HG03135 (cell line): ENCODE results near the gene PLCH1.

ENCODE experiments used
- ATAC-seq: cut with Tn5 transposase; IDR thresholded peaks from one replicate; pipeline ENCODE4 v1.9.1; 2021; ENCODE audit warnings: mild to moderate bottlenecking, moderate library complexity; ENCODE audit not compliant: unreplicated experiment

The PLCH1 gene

GRCh38 chr3:155701882-155702465 is 42.9 kb downstream of the PLCH1 start:
- peak; percentile 66 for ATAC-seq

- ATAC-seq = no peak
Observed at GRCh38 chr3:155697542-155697941, 47.3 kb downstream of the PLCH1 start.

DNA sequence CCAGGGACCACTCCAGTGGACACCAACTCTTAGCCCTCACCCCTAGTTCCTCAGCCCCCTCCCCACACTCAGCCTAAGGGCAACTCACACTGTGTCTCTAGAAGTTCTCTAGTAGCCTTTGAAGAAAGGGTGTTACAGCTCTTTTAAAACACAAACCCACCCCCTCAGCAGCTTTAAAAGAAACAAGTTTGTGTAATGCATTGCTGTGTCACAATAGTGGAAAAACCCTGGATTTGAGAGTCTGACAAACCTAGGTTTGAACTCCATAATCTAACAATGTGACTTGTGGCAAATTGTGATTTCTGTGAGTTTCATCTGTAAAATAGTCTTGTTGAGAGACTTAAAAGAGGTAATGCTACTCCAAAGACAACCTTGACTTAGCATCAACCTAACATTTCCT is 54.0 kb downstream of the PLCH1 start:
- no peak for ATAC-seq

DNA sequence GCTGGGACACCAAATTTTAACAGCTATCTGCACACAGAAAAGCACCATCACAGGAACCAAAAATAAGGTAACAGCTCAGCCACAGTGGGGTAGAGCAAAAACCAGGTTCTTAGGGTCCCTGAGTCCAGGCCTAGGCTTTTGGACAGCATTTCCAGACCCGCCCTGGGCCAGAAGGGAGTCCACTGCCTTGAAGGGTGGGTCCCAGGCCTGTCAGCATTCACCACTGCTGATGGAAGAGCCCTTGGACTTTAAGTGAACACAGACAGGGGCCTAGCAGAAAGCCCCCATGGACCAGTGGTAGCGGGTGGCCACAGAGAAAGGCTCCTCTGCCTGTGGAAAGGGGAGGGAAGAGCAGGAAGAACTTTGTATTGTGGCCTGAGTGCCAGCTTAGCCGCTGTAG is 56.4 kb downstream of the PLCH1 start:
- no peak for ATAC-seq

- ATAC-seq = no peak
Observed at GRCh38 chr3:155683344-155683720, 61.5 kb downstream of the PLCH1 start.

DNA sequence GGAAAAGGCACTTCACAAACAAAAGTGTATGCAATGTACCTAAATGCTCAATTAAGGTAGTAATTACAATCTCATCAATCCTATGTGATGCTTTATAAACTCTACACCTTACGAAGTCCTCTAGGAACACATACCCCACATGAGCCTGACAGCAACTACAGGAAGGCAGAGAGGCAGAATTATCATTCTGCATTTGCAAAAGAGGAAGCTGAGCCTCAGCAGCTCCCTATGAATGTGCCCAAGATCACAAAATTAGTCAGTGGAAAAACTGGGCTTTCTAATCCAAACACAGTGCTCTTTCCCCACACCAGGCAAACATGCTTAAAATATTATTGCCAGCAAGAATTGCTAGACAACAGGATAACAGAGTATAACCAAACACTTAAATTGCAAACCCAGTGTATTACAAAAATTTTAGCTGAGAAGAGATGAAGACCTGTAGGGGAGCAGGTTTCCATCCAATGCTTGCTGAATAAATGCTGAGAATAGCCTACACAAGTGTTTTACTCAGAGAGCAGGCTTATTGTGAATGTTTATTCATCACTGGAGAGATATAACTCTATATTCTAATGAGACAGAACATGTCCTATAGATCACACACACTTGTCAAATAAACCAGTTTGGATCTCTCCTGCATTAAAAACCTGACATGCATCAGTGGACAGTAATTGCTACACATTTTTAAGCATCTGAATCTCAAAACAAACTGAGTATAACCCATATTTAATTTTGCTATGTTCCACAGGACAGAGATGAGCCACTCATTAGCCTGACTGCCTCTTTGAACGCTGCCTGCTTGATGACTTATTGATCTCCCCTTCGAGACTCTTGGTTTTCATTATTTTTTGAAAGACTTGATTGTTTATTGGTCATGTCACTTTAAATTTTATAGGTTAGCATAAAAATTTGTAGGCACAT is 62.2 kb downstream of the PLCH1 start:
- no peak for ATAC-seq

- no peak for ATAC-seq
Observed at GRCh38 chr3:155676252-155676981, 68.5 kb downstream of the PLCH1 start.

DNA sequence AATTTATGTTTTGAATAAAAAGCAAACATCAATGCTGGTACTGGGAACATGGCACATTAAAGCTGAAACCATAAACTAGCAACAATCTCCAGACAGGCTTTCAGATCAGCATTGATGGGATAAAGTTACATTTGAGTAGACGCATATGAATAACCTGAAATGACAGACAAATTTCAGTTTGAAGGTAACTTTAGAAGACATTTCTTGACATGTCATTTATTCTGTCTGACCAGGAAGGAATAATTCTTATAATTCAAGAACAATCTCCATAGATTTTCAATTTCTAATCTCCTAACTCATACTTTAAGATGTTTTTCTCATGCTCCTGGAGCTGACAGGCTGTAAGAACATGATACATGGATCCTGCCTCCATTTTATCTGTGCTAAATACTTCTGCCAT is 69.8 kb downstream of the PLCH1 start:
- ATAC-seq = no peak

DNA sequence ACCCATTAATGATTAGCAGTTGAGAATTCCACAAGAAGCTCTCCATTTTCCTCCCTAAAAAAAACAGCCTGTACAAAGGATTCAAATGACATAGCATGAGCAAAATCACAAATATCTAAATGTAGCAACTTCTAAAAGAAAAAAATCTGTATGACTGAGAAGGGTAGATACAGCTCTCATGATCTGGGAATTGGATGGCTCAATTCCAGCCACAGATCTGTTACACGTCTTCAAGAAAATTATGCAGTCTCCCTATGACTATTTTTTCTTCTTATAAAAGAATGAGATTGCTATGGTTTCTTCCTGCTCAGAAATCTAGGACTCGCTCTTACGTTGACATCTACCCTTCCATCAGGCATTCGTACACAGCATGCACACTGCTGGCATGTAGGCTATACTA is 71.5 kb downstream of the PLCH1 start:
- ATAC-seq = no peak

- ATAC-seq = no peak
Observed at GRCh38 chr3:155670335-155670734, 74.5 kb downstream of the PLCH1 start.

DNA sequence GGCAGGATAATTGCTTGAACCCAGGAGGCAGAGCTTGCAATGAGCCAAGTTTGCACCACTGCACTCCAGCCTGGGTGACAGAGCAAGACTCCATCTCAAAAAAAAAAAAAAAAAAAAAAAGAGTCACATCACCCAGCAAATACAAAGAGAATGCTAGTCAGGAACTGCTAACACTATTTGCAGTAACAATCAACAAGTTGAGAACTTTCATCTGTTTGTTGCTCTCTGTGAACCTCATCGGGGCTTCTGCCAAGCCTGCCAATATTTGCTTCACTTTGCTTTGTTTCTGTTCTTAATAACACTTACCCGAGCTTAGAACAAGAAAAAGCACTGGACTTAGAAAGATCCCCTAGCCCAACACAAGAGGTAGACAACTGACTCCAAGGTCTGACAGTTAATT is 76.9 kb downstream of the PLCH1 start:
- ATAC-seq = no peak

DNA sequence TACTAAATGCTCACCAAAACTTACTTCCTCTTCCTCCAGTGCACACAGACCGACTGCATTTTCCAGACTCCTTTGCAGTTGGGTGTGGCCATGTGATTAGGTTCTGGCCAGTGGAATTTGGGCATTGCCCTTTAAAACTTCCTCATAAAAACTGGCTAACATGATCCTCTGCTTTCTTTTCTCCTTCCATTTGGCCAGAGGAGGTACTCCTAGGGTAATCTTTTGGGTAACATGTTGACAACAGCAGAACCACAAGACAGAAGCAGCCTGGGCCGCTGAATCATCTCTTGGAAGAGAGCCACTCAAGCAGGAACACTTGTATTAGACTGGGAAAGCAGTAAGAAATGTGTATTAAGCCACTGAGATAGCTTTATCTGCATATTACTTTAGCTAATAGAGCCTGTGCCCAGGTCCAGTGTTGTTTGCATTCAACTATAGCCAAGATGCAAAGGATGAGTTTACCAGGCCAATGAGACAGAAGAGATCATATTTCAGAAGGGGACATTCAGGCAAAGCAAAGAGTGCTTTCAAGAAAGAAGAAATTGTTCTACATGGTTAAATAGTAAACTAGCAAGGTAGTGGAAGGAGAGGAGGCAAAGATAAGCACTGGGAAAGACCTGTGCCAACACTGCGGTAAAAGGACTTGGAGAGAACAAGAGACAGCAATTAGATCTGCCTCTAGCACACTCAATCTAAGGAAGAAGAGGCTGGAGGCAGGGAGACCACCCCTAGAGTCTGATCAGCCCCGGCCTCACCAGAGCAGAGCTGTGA is 79.8 kb downstream of the PLCH1 start:
- no peak for ATAC-seq

DNA sequence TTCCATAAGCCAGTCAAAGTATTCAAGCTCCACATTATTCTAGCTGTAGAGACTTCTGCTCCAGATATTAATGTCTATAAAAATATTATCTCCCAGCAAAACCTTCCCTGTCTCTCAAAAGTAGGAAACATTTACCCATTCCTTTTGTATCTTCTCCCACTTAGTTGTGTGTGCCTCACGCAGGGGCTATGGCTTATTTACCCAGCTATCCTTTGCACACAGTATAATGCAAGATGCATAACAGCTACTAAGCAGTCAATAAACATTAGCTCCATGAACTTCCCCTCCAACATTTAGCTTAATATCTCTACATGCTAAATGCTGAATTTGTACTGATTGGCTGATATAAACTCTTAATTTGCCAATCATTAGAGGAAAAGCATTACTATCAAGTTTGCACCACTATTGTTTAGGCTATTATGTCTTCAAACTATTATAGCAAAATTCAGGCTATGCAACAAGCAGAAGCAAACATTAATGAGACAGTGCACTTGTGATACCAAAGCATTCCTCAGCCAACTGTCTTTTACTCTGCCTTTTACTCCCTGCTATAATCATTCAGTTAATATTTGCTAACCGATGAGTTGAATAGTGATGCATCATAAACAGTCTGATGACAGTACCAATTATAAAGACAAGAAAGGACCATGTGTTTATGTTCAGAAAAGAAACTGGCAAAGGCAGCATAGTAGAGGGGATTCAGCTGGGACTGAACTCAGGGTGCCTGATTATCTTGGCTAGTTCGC is 81.2 kb downstream of the PLCH1 start:
- no peak for ATAC-seq

GRCh38 chr3:155661760-155662159 is 83.1 kb downstream of the PLCH1 start:
- ATAC-seq = no peak

DNA sequence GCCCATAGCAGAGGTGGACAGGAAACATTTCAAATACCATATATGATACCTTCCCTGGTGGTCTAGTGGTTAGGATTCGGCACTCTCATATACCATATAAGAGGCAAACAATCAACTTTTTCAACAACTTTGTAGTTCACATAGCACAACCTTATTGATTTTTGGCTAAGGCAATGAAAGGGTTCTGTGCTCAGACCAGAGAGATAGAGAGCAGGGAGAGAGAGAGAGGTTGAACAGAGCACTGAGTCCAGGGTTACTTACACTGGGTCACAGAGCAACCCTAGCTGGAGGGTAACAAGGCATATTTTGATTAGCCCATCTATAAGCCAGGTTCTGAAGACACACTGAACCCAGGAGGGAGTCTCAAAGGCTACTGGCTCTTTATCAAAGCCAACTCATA is 83.8 kb downstream of the PLCH1 start:
- no peak for ATAC-seq

- ATAC-seq = no peak
Observed at GRCh38 chr3:155658671-155659261, 86.1 kb downstream of the PLCH1 start.

GRCh38 chr3:155658006-155658405 is 86.9 kb downstream of the PLCH1 start:
- ATAC-seq = no peak

DNA sequence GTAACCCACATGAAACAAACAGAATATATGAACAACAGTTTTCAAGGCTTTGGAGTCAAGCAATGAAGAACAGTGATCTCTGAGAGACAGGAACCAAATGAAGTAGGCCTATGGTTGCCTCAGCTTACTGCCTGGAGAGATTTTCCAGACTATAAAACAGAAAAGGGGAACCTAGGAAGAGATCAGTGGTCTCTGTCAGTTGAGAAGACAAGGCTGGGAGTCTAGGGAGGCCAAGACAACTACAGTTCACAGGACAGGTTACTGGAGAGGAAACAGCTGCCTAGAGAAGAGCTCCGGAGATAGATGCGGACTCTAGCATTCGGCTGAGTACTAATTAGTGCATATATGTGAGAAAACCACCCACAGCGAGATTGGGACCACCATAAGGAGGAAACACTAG is 87.7 kb downstream of the PLCH1 start:
- no peak for ATAC-seq

GRCh38 chr3:155656466-155656865 is 88.4 kb downstream of the PLCH1 start:
- no peak for ATAC-seq
